Cardiac fibroblast (primary cell): Measurements from ENCODE around the gene RPS29.

Experiments
- DNase-seq, 2 donors: peaks; one replicate each; pipeline versions ENCODE4 v3.0.0 to v3.0.0-alpha.2; 2010; ENCODE audit warnings: low read depth in 2 of 2
- H3K4me3 ChIP-seq, 2 donors: replicated peaks in 1 of 2; 1 replicate in 1 of 2; 2 replicates in 1 of 2; pipeline ENCODE4 v1.5.1; 2011; ENCODE audit warnings: low read depth in 2 of 2, low read length in 2 of 2, mild to moderate bottlenecking in 2 of 2, moderate library complexity in 1 of 2
- TF ChIP-seq, protein P1 (sequence below): IDR thresholded peaks from one replicate; pipeline ENCODE4 v1.5.1; 2011; ENCODE audit warnings: low read depth, mild to moderate bottlenecking, low read length, inconsistent platforms

Gene RPS29

DNA sequence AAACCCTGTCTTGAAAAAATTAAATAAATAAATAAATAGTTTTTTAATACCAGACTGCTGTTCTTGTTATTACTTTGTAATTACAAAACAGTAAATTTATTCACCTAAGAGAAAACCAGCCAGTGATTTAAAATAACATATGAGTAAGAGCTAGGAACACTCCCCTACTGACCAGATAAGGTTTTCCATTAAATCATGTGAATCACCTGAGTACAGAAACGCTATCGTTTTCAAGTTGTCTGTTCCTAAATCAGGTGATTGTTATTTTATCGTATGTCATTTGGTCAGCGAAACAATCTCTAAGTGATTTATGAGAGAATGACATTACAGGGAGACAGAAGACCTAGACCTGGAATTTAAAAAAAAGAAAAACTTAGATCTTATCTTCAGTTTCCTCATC, 47.3 kb downstream of the RPS29 start:
- no peak overlapping the region for H3K4me3 ChIP-seq
- TF ChIP-seq, protein P1, sequence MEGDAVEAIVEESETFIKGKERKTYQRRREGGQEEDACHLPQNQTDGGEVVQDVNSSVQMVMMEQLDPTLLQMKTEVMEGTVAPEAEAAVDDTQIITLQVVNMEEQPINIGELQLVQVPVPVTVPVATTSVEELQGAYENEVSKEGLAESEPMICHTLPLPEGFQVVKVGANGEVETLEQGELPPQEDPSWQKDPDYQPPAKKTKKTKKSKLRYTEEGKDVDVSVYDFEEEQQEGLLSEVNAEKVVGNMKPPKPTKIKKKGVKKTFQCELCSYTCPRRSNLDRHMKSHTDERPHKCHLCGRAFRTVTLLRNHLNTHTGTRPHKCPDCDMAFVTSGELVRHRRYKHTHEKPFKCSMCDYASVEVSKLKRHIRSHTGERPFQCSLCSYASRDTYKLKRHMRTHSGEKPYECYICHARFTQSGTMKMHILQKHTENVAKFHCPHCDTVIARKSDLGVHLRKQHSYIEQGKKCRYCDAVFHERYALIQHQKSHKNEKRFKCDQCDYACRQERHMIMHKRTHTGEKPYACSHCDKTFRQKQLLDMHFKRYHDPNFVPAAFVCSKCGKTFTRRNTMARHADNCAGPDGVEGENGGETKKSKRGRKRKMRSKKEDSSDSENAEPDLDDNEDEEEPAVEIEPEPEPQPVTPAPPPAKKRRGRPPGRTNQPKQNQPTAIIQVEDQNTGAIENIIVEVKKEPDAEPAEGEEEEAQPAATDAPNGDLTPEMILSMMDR: no peak
- DNase-seq: no peak
